CD4-positive, alpha-beta T cell treated with Interleukin-4 for 1 hour (primary cell): ENCODE results near the gene FAM43B.
"Not testable (repeated sequence)": the region's sequence is repeated elsewhere in the genome, so short reads cannot be mapped to it uniquely, and the experiment has no call there.

Experiments used
- DNase-seq, 2 donors: peaks; one replicate each; pipeline ENCODE4 v3.0.0-alpha.2; 2020 to 2022

The FAM43B gene

GRCh38 chr1:20551945-20552727, at the start of gene FAM43B:
Gene FAM43B (plus strand): TSS chr1:20552573. CDS start chr1:20552974, 401 bp downstream.
- no peak for DNase-seq

- no peak for DNase-seq
Measured at GRCh38 chr1:20505488-20505887, 46.9 kb upstream of the FAM43B start.

DNA sequence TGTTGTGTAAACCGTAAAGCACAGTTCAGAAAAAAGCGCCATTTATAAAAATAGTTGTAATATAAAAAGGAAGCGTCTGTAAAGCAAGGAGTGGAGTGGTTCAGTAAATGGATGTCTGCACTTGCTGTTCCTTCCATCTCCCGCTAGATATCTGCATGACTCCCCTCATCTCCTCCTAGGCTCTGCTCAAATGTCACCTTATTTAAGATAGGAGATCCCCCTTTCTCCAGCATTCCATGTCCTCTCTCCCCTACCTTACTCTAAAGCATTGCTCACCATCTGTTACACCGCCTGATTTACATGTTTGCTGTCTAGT, 45.2 kb upstream of the FAM43B start:
- no peak for DNase-seq

DNA sequence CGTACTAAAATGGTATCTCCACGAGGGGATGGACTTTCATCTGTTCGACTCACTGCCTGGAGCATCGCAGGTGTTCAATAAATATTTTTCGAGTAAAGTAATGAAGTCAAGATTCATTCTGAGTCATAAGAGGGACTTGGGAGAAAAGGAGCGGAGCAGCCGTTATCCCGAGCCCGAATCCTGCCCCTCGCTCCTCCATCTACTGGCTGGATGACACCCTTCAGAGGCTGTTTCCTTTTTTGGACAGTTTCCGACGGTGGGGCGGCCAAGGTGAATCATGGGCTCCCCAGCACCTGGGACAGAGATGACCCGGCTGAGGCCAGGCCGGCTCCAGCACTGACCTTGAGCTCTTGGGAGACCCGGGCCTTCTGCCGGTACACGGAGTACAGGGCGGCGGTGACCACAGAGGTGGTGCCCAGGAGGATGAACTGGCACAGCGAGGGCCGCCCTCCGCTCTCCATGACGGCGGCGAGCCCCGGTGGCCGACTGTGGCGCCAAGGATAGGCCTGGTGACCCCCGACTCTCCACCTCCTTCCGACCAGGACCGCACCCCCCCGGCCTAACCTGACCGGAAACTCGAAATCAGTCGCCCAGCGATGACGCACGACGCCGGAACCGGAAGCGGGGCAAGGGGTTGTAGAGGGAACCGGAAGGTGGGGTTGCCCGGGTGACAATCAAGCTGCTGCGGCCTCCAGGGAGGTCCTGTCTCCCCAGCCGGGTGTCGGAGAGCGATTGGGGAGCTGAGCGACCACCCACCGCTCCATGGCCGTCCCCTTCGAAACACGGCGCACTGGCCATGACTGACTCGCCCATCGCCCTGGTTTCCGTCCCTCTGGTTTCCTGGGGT, 44.6 kb upstream of the FAM43B start, which contains the start of gene MUL1:
Gene MUL1 (minus strand): TSS at position 588 of the 847 bp plus-strand sequence. CDS start 127 bp downstream, at position 461.
- DNase-seq: peak; percentile 93

DNA sequence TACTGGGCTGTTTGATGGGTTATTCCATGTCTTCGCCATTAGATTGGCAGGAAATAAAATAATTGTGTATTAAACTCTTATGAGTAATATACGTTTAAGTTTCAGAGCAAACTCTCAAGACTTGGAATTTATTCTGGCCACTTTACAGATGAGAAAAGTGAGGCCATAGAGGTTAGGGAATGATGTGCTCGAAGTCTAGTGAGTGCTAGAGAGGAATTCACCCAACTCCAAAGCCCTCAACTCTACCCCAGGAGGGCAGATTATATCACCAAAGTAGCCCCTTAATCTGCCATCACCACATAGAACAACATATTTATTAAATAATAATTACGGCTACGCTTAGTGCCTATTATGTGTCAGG, 44.0 kb upstream of the FAM43B start:
- DNase-seq: no peak

DNA sequence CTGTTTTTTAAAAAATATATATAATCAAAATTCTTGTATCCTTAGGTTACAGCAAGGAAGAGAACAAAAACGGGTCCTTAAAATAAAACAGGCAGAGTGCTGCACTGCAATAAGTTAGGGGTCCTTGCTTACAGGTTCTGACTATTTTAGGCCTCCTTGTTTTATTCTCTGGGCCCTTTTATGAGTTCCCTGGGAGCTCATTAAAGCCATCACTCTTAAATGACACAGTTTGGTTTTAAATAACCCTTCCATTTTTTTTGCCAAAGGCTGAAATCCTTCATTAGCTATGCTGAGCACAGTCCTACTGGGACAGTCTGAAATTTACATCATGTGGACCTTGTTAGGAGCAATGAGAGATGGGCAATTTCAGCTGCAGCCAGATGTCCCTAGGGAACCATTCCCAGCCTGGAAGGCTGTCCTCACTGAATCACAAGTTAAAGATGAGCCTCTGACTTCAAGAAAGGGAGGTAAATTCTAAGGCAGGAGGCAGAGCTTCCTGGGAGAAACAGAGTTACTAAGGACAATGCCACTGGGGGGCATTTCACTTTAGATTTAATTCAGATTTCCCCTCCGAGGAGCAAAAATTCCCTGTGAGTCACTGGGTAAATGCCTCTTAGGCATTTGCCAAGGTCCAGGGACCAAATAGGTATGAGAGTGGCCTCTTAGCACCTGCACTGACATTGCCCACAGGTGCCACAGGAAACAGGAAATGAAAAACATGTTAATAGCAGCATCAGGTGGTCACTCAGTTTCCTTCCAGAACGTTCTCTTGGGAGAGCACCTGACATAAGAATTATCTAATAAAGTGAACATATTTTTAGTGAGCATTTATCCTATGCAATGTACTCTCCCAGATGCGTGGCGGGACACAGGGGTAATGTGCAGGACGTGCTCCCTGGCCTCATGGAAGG, 40.6 kb upstream of the FAM43B start:
- no peak for DNase-seq

- not testable (repeated sequence) for DNase-seq
Measured at GRCh38 chr1:20519609-20520262, 32.6 kb upstream of the FAM43B start.

DNA sequence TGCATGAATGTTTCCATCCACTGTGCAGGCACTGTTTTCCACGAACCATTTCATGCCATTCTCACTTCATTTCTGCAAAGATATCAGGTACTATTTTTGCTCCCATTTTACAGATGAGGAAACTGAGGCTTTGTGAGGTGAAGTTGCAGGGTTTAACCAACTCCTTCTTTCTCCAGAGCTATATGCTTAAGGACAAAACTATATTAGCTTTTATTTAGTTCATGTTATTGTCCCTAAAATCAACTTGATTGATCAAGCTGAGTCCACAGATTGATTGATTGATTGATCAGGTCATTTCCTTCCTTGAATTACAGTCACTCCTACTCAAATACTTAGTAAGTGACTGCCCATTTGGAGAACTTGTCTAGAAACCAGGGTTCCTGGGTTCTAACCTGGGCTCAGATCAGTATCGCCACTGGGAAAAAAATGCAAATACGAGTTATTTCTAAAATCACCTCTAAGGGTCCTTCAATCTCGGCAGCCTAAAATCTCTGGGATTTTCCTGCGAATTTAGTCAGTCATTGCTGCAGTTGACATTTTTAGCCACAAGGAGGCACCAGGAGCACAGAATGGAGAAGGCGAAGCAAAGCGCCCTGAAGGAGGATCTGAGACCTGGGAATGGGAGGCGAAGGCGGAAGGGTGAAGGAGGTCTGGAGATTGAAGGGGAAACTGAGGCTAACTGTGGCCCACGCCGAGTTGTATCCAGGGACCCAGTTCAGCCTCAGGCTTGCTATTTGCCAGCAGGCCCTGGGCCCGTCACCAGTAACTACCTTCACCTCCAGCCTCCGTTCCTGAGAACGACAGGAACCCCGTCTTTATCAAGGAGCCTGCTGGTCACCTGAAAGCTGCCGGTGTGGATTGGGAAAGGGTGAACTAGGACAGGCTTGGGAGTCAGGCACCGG, 30.2 kb upstream of the FAM43B start:
- DNase-seq: peak; percentile 61 to 70

GRCh38 chr1:20526267-20526666, 26.1 kb upstream of the FAM43B start:
- no peak for DNase-seq

GRCh38 chr1:20528221-20528620, 24.2 kb upstream of the FAM43B start:
- DNase-seq: no peak

DNA sequence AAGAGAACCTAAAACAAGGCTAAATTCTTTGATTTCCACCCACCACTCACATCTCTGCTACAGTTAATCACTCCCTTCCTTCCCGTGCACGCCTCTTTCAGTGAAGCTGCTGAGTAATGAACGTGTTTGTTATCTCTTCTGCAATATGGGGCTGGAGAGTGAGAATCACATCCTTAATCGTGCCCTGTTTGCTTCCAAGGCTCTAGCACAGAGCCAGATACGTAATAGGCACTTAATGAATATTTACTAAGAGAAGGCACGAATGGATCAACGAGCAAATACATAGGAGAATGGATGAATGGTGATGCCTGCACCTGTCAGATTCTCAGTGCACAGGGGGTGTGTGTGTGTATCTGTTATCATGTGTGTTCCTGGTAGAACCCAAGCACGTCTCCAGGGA, 22.1 kb upstream of the FAM43B start:
- DNase-seq: no peak

GRCh38 chr1:20530901-20531300, 21.5 kb upstream of the FAM43B start:
- no peak for DNase-seq

GRCh38 chr1:20533635-20534034, 18.7 kb upstream of the FAM43B start:
- DNase-seq: no peak

GRCh38 chr1:20534659-20535417, 17.5 kb upstream of the FAM43B start:
- DNase-seq: no peak

- no peak for DNase-seq
Measured at GRCh38 chr1:20538227-20538626, 14.1 kb upstream of the FAM43B start.

GRCh38 chr1:20538760-20539551, 13.4 kb upstream of the FAM43B start:
- DNase-seq: no peak

DNA sequence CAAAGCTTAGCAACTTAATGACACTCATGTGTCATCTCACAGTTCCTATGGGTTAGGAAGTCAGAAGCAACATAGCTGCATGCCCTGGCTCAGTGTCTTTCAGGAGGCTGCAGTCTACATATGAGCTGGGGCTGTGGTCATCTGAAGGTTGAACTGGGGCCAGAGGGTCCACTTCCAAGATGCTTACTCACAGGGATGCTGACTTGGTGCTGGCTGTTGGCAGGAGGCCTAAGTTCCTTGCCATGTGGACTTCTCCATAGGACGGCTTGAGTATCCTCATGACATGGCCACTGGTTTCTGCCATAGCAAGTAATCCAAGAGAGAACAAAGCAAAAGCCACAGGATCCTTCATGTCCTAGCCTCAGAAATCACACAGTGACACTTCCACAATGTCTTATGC, 12.1 kb upstream of the FAM43B start:
- no peak for DNase-seq

DNA sequence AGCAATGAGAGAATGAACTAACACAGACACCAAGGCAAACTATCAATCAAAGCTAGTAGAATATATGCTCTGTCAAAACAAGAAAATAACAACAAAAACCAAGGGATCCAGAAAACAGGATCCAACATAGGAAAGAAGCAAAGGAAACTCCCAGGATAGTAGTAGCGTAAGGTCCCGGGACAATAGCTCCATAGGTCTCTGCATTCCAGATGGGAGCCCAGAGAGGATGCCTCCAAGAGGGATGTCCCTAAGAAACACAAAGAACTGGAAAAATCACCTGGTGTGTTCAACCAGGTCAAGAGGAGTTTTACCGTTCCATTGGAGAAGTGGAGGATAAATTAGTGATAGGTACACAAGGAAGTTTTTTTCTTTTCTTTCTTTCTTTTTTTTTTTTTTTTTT, 5.7 kb upstream of the FAM43B start:
- DNase-seq: no peak

- no peak for DNase-seq
Measured at GRCh38 chr1:20551161-20551560, 1.2 kb upstream of the FAM43B start.
